ENCODE measurements around the gene ANXA2R. TPM values are rescaled to one million over a fixed set of nuclear protein-coding genes. Genes with fewer than 3 reads are reported as not detected.
A peak's percentile ranks its signal among the peaks of the same experiment; 100 is the strongest.

Gene ANXA2R
- polyA plus RNA-seq, 1 of the 3 experiments (the other 2 are of a cell fraction) = 1.9 TPM

DNA sequence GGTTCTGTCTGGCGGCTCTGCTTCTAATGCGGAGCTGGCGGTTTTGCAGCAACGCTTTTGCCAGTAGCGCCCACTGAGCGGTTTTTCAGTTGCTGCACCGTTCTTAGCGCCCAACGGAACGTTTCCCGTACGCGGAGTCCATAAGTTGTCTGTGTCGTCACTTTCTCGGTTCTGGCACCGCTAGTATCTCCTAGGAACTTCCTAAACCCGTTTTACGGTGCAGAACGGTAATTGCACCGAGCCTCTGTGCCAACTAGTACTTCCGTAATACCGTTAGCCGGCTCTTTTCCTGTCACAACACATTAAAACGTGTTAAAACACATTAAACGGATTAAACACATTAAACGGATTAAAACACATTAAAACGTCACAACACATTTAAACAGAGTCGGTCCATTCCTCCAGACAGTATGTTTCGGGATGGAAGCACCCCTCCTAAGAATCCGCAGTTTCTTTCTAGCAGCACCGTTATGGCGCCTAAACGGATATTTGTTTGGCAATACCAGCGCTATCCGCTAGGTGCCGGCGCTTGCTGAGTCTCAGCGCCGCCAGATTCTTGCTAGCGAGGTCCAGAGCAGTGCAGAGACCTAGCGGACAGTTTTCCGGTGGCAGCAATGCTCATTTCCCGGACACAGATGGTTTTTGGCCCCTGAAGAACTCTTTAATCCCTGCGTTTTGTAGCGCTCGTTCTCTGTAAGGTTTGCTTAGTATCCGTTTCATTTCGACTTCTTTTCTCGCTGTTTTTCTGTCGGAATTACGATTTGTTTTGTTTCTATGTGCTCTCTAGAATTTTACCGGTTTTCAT is 45.4 kb downstream of the ANXA2R start:
- Histone ChIP-seq H2AFZ (ENCODE audit: low read depth) (peak overlapping the region; percentile 87), H3K4me1 (ENCODE audit: control insufficient read depth in 1 of 2, insufficient read depth in 2 of 2, low read depth in 1 of 2, low read length in 1 of 2) (peaks cover 0 to 3% of the 10 kb centered on the region in 2 experiments; a peak in 1 of 4 replicates), H3K4me2 (peak overlapping the region; percentile 80), H3K27ac (ENCODE audit: low read depth in 2 of 2, low read length in 1 of 2) (peak overlapping the region; percentile 64 to 85; a peak in 3 of 4 replicates), H3K9me2 (no peaks in the 10 kb centered on the region), H4K20me1 (ENCODE audit: insufficient read depth) (no peaks in the 10 kb centered on the region), H3K79me2 (ENCODE audit: insufficient read depth) (no peaks in the 10 kb centered on the region), H3K4me3 (ENCODE audit: low read depth in 2 of 2, low read length in 1 of 2) (peak overlapping the region; percentile 45 to 65), H3K9ac (peak overlapping the region; percentile 47; the same call in 1 of the 2 replicates), H3K27me3 (ENCODE audit: insufficient read depth) (peaks cover 51% of the 10 kb centered on the region; the same call in 1 of the 2 replicates), H3F3A (replicated peaks; ENCODE audit: insufficient read depth) (peaks cover 19% of the 10 kb centered on the region), H3K9me3 (no peaks in the 10 kb centered on the region), H3K36me3 (replicated peaks in 1 of 2; ENCODE audit: control insufficient read depth in 1 of 2, insufficient read depth in 2 of 2, low read length in 1 of 2) (no peaks in the 10 kb centered on the region)
- ChIA-PET CTCF (interaction anchor here (0.8 to 5.1 kb wide), 17 partner anchors 13 to 395 kb away, joined by 3 to 41 read pairs (median 3); partner anchors contain the start of genes ANXA2R and ZNF131), POLR2A (interaction anchor here (0.7 kb wide), 1 partner anchor 22 kb away, joined by 3 read pairs; no protein-coding TSS in a partner anchor)
- peak; percentile 74 for DNase-seq
- 2% methylated on average over 51 of the region's 52 CpGs for WGBS (ENCODE audit: low lambda C conversion rate)
- TF ChIP-seq YY1 (IDR thresholded peaks at IDR 0.05; ENCODE audit: low read depth) (peak; percentile 77; the same call in 1 of the 2 replicates), EP300 (IDR thresholded peaks at IDR 0.05; ENCODE audit: borderline replicate concordance in 1 of 2, low read depth in 1 of 2, low read length in 1 of 2) (no peak), FOSL2 (IDR thresholded peaks at IDR 0.05; ENCODE audit: borderline replicate concordance, low read depth) (no peak), MEF2A (IDR thresholded peaks at IDR 0.05; ENCODE audit: borderline replicate concordance, low read depth) (no peak), EZH2phosphoT487 (IDR thresholded peaks at IDR 0.05; ENCODE audit: borderline replicate concordance, low read depth) (no peak), RCOR1 (IDR thresholded peaks at IDR 0.05; ENCODE audit: low read length) (no peak), GABPA (IDR thresholded peaks at IDR 0.05; ENCODE audit: low read depth) (no peak), FOXJ3 (CRISPR knock-in tag; IDR thresholded peaks at IDR 0.05) (no peak), TAF1 (IDR thresholded peaks at IDR 0.05; ENCODE audit: borderline replicate concordance, low read depth, low read length) (no peak), POLR2AphosphoS5 (IDR thresholded peaks at IDR 0.05; ENCODE audit: low read depth, low read length) (no peak), GATA2 (CRISPR knock-in tag; IDR thresholded peaks at IDR 0.05) (no peak), CHD2 (IDR thresholded peaks at IDR 0.05; ENCODE audit: low read length, partially characterized antibody) (no peak), SMC3 (IDR thresholded peaks at IDR 0.05; ENCODE audit: low read depth, low read length) (peak; percentile 60), NRF1 (IDR thresholded peaks at IDR 0.05; ENCODE audit: low read depth, low read length) (no peak), TCF12 (IDR thresholded peaks at IDR 0.05) (peak; percentile 17; the same call in 1 of the 2 replicates), JUND (IDR thresholded peaks at IDR 0.05) (no peak), RXRA (IDR thresholded peaks at IDR 0.05; ENCODE audit: borderline replicate concordance, low read depth) (no peak), SIN3A (IDR thresholded peaks at IDR 0.05; ENCODE audit: borderline replicate concordance, low read depth, low read length) (peak; percentile 74; the same call in 1 of the 2 replicates)
- TF ChIP-seq, protein P1, sequence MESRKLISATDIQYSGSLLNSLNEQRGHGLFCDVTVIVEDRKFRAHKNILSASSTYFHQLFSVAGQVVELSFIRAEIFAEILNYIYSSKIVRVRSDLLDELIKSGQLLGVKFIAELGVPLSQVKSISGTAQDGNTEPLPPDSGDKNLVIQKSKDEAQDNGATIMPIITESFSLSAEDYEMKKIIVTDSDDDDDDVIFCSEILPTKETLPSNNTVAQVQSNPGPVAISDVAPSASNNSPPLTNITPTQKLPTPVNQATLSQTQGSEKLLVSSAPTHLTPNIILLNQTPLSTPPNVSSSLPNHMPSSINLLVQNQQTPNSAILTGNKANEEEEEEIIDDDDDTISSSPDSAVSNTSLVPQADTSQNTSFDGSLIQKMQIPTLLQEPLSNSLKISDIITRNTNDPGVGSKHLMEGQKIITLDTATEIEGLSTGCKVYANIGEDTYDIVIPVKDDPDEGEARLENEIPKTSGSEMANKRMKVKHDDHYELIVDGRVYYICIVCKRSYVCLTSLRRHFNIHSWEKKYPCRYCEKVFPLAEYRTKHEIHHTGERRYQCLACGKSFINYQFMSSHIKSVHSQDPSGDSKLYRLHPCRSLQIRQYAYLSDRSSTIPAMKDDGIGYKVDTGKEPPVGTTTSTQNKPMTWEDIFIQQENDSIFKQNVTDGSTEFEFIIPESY (IDR thresholded peaks at IDR 0.05; ENCODE audit: borderline replicate concordance, low read depth) = no peak
- TF ChIP-seq, protein P2, sequence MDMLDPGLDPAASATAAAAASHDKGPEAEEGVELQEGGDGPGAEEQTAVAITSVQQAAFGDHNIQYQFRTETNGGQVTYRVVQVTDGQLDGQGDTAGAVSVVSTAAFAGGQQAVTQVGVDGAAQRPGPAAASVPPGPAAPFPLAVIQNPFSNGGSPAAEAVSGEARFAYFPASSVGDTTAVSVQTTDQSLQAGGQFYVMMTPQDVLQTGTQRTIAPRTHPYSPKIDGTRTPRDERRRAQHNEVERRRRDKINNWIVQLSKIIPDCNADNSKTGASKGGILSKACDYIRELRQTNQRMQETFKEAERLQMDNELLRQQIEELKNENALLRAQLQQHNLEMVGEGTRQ (IDR thresholded peaks at IDR 0.05; ENCODE audit: borderline replicate concordance, low read depth, low read length) = no peak
- TF ChIP-seq, protein P3, sequence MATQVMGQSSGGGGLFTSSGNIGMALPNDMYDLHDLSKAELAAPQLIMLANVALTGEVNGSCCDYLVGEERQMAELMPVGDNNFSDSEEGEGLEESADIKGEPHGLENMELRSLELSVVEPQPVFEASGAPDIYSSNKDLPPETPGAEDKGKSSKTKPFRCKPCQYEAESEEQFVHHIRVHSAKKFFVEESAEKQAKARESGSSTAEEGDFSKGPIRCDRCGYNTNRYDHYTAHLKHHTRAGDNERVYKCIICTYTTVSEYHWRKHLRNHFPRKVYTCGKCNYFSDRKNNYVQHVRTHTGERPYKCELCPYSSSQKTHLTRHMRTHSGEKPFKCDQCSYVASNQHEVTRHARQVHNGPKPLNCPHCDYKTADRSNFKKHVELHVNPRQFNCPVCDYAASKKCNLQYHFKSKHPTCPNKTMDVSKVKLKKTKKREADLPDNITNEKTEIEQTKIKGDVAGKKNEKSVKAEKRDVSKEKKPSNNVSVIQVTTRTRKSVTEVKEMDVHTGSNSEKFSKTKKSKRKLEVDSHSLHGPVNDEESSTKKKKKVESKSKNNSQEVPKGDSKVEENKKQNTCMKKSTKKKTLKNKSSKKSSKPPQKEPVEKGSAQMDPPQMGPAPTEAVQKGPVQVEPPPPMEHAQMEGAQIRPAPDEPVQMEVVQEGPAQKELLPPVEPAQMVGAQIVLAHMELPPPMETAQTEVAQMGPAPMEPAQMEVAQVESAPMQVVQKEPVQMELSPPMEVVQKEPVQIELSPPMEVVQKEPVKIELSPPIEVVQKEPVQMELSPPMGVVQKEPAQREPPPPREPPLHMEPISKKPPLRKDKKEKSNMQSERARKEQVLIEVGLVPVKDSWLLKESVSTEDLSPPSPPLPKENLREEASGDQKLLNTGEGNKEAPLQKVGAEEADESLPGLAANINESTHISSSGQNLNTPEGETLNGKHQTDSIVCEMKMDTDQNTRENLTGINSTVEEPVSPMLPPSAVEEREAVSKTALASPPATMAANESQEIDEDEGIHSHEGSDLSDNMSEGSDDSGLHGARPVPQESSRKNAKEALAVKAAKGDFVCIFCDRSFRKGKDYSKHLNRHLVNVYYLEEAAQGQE (IDR thresholded peaks at IDR 0.05; ENCODE audit: low read depth, low read length) = no peak
- TF ChIP-seq, protein P4, sequence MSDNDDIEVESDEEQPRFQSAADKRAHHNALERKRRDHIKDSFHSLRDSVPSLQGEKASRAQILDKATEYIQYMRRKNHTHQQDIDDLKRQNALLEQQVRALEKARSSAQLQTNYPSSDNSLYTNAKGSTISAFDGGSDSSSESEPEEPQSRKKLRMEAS (IDR thresholded peaks at IDR 0.05; ENCODE audit: low read depth) = peak; percentile 26; the same call in 1 of the 2 replicates
- TF ChIP-seq, protein P5, sequence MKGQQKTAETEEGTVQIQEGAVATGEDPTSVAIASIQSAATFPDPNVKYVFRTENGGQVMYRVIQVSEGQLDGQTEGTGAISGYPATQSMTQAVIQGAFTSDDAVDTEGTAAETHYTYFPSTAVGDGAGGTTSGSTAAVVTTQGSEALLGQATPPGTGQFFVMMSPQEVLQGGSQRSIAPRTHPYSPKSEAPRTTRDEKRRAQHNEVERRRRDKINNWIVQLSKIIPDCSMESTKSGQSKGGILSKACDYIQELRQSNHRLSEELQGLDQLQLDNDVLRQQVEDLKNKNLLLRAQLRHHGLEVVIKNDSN (IDR thresholded peaks at IDR 0.05; ENCODE audit: borderline replicate concordance, low read depth) = no peak
- TF ChIP-seq, protein P6, sequence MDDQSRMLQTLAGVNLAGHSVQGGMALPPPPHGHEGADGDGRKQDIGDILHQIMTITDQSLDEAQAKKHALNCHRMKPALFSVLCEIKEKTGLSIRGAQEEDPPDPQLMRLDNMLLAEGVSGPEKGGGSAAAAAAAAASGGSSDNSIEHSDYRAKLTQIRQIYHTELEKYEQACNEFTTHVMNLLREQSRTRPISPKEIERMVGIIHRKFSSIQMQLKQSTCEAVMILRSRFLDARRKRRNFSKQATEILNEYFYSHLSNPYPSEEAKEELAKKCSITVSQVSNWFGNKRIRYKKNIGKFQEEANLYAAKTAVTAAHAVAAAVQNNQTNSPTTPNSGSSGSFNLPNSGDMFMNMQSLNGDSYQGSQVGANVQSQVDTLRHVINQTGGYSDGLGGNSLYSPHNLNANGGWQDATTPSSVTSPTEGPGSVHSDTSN (IDR thresholded peaks at IDR 0.05) = no peak
